GM13976 (cell line): ENCODE measurements around the gene RUNX2.
"Not testable (repeated sequence)": the region's sequence is repeated elsewhere in the genome, so short reads cannot be mapped to it uniquely, and the experiment has no call there.

ENCODE experiments used
- DNase-seq: peaks from one replicate; pipeline ENCODE4 v3.0.0; 2012; ENCODE audit warnings: low spot score
- in situ Hi-C: fragments of 300-500 bp; cut with MboI; formaldehyde crosslinking; loops from one replicate; pipeline ENCODE4 v1.12.0; 2022; ENCODE audit warnings: low sequenced_read_pairs, mixed read lengths, inconsistent platforms; ENCODE audit not compliant: unreplicated experiment
- TF ChIP-seq, protein P1 (sequence below): IDR thresholded peaks from 2 replicates; pipeline ENCODE4 v1.5.1; 2012; ENCODE audit warnings: borderline replicate concordance, mild to moderate bottlenecking; ENCODE audit not compliant: insufficient read depth; ENCODE audit errors: extremely low read depth, missing control alignments, control extremely low read depth

Gene RUNX2

DNA sequence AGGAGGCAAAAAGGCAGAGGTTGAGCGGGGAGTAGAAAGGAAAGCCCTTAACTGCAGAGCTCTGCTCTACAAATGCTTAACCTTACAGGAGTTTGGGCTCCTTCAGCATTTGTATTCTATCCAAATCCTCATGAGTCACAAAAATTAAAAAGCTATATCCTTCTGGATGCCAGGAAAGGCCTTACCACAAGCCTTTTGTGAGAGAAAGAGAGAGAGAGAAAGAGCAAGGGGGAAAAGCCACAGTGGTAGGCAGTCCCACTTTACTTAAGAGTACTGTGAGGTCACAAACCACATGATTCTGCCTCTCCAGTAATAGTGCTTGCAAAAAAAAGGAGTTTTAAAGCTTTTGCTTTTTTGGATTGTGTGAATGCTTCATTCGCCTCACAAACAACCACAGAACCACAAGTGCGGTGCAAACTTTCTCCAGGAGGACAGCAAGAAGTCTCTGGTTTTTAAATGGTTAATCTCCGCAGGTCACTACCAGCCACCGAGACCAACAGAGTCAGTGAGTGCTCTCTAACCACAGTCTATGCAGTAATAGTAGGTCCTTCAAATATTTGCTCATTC lies at the start of gene RUNX2:
Gene RUNX2 (plus strand): TSS at position 375 of the 567 bp plus-strand sequence. CDS start 397 bp downstream, outside the sequence.
- TF ChIP-seq, protein P1, sequence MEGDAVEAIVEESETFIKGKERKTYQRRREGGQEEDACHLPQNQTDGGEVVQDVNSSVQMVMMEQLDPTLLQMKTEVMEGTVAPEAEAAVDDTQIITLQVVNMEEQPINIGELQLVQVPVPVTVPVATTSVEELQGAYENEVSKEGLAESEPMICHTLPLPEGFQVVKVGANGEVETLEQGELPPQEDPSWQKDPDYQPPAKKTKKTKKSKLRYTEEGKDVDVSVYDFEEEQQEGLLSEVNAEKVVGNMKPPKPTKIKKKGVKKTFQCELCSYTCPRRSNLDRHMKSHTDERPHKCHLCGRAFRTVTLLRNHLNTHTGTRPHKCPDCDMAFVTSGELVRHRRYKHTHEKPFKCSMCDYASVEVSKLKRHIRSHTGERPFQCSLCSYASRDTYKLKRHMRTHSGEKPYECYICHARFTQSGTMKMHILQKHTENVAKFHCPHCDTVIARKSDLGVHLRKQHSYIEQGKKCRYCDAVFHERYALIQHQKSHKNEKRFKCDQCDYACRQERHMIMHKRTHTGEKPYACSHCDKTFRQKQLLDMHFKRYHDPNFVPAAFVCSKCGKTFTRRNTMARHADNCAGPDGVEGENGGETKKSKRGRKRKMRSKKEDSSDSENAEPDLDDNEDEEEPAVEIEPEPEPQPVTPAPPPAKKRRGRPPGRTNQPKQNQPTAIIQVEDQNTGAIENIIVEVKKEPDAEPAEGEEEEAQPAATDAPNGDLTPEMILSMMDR, result no peak
- in situ Hi-C loops, result no loop called here
- no peak for DNase-seq

GRCh38 chr6:45278367-45278766 lies 49.8 kb upstream of the RUNX2 start:
- TF ChIP-seq, protein P1, result no peak

GRCh38 chr6:45286707-45287106 lies 41.4 kb upstream of the RUNX2 start:
- not testable (repeated sequence) for DNase-seq

More at GRCh38 chr6:45278367-45278766, 49.8 kb upstream of the RUNX2 start:
- no peak for DNase-seq
- in situ Hi-C loops, result no loop called here

DNA sequence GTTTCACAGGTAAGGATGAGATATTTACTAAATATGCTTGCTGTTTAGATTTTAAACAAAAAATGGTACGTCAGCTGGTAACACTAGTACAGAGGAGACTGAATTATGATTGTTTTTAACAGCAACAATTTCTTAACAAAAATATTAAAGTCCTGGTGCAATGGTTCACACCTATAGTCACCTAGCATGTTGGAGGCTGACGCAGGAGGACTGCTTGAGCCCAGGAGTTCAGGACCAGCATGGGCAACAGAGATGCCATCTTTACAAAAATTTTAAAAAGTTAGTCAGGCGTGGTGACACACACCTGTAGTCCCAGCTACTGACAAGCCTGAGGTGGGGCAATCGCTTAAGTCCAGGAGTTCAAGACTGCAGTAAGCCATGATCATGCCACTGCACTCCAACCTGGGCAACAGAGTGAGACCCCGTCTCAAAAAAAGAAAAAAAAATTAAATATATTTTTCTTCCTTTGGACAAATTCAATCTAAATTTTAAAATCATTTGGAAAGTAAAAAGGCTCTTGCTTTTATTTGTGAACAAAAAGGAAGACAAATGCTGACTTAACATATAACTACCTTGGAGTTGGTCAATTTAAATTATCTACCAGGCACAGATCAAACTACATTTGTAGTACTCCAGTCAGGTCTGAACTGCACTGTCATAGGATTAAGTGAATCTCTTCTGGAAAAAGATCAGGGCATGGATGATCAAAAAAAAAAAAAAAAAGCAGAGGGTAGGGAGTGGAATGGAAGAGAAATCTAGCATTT lies 38.2 kb upstream of the RUNX2 start:
- DNase-seq, result no peak
- TF ChIP-seq, protein P1, result no peak
- in situ Hi-C loops, result no loop called here

More at GRCh38 chr6:45286707-45287106, 41.4 kb upstream of the RUNX2 start:
- in situ Hi-C loops, result not testable (repeated sequence)

DNA sequence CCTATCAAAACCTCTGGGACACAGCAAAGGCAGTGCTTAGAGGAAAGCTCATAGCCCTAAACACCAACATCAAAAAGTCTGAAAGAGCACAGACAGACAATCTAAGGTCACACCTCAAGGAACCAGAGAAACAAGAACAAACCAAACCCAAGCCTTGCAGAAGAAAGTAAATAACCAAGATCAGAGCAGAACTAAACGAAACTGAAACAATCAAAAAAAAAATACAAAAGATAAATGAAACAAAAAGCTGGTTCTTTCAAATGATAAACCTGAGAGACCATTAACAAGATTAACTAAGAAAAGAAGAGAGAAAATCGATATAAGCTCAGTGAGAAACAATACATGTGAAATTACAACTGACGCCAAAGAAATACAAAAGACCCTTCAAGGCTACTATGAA lies 34.8 kb upstream of the RUNX2 start:
- in situ Hi-C loops, result no loop called here
- TF ChIP-seq, protein P1, result no peak
- DNase-seq, result no peak

- in situ Hi-C loops, DNase-seq: not testable (repeated sequence)
Observed at GRCh38 chr6:45294065-45294701, 33.9 kb upstream of the RUNX2 start.

DNA sequence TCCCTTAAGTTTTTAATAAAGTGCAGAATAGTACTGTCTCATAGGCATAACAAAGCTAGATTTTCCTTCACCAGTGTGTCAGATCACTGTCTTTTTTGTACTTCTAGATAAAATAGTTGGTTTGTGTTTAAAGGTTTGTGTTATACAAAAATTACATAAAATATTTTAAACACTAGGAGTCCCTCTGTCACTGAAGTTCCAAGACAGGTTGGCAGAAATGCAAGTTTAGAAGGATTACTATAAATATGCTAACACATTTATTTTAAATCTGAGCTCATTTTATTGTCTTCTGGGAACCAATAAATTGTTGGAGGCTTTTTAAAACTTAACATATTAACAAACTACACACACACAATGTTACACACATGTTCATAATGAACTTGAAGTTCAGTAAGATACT lies 30.8 kb upstream of the RUNX2 start:
- TF ChIP-seq, protein P1, result no peak
- in situ Hi-C loops, result no loop called here
- DNase-seq, result no peak
